ENCODE results near the gene CLMP.
"Not testable (repeated sequence)": the region's sequence is repeated elsewhere in the genome, so short reads cannot be mapped to it uniquely, and the experiment has no call there.

The CLMP gene

GRCh38 chr11:123164732-123165450 lies 30.2 kb downstream of the CLMP start:
- no peak for DNase-seq

- no peak for DNase-seq
Observed at GRCh38 chr11:123163621-123164020, 31.4 kb downstream of the CLMP start.

GRCh38 chr11:123161376-123162030 lies 33.5 kb downstream of the CLMP start:
- no peak for DNase-seq

GRCh38 chr11:123159183-123159857 lies 35.7 kb downstream of the CLMP start:
- no peak for DNase-seq

- no peak for DNase-seq
Observed at GRCh38 chr11:123158033-123159003, 36.7 kb downstream of the CLMP start.

- no peak for DNase-seq
Observed at GRCh38 chr11:123152951-123153350, 42.1 kb downstream of the CLMP start.

- DNase-seq = not testable (repeated sequence)
Observed at GRCh38 chr11:123152346-123152745, 42.7 kb downstream of the CLMP start.

- DNase-seq = no peak
Observed at GRCh38 chr11:123151796-123152195, 43.3 kb downstream of the CLMP start.

- DNase-seq = no peak
Observed at GRCh38 chr11:123151366-123151765, 43.7 kb downstream of the CLMP start.

- DNase-seq = no peak
Observed at GRCh38 chr11:123150882-123151281, 44.2 kb downstream of the CLMP start.

GRCh38 chr11:123148965-123149364 lies 46.1 kb downstream of the CLMP start:
- DNase-seq = no peak

- DNase-seq = no peak
Observed at GRCh38 chr11:123145661-123146060, 49.4 kb downstream of the CLMP start.

- DNase-seq = no peak
Observed at GRCh38 chr11:123145220-123145619, 49.8 kb downstream of the CLMP start.

GRCh38 chr11:123144707-123145106 lies 50.3 kb downstream of the CLMP start:
- no peak for DNase-seq

- DNase-seq = no peak
Observed at GRCh38 chr11:123143921-123144320, 51.1 kb downstream of the CLMP start.

GRCh38 chr11:123143476-123143875 lies 51.6 kb downstream of the CLMP start:
- no peak for DNase-seq

GRCh38 chr11:123139206-123139605 lies 55.8 kb downstream of the CLMP start:
- no peak for DNase-seq

- no peak for DNase-seq
Observed at GRCh38 chr11:123137431-123138224, 57.4 kb downstream of the CLMP start.

GRCh38 chr11:123135863-123136446 lies 59.1 kb downstream of the CLMP start:
- no peak for DNase-seq

- no peak for DNase-seq
Observed at GRCh38 chr11:123132881-123133280, 62.2 kb downstream of the CLMP start.

GRCh38 chr11:123132034-123132766 lies 62.8 kb downstream of the CLMP start:
- DNase-seq = not testable (repeated sequence)

Measured in stimulated activated naive CD4-positive, alpha-beta T cell treated with Interleukin-2 at 50 U/mL for 16 hours (primary cell).